Thyroid gland (tissue), 4 donors: Measurements from ENCODE around the gene CDKL1.
"Not testable (repeated sequence)": the region's sequence is repeated elsewhere in the genome, so short reads cannot be mapped to it uniquely, and the experiment has no call there.

Experiments
- POLR2A ChIP-seq, 2 donors: fragments of 450-650 bp; IDR thresholded peaks; one replicate each; pipeline ENCODE4 v1.6.1; 2017; ENCODE audit warnings: antibody characterized with exemption in 2 of 2, mild to moderate bottlenecking in 2 of 2, moderate library complexity in 1 of 2
- TF ChIP-seq, protein P1 (sequence below), 6 experiments: fragments of 200-600 bp in 3 of 6; fragments of 450-650 bp in 3 of 6; sonication (generic) in 3 of 6; IDR thresholded peaks; one replicate each; pipeline ENCODE4 v1.5.1; 2016 to 2019; ENCODE audit warnings: antibody characterized with exemption in 6 of 6, mild to moderate bottlenecking in 2 of 6, inconsistent platforms in 1 of 6, moderate library complexity in 1 of 6

DNA sequence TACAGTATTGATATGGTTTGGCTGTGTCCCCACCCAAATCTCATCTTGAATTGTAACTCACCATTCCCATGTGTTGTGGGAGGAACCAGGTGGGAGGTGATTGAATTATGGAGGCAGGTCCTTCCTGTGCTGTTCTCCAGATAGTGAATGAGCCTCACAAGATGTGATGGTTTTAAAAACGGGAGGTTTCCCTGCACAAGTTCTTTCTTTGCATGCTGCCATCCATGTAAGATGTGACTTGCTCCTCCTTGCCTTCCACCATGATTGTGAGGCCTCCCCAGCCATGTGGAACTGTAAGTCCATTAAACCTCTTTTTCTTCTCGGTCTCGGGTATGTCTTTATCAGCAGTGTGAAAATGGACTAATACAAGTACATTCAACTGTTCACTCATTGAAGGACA, 82.6 kb downstream of the CDKL1 start:
- TF ChIP-seq POLR2A (IDR thresholded peaks at IDR 0.05), result not testable (repeated sequence)
- TF ChIP-seq, protein P1, sequence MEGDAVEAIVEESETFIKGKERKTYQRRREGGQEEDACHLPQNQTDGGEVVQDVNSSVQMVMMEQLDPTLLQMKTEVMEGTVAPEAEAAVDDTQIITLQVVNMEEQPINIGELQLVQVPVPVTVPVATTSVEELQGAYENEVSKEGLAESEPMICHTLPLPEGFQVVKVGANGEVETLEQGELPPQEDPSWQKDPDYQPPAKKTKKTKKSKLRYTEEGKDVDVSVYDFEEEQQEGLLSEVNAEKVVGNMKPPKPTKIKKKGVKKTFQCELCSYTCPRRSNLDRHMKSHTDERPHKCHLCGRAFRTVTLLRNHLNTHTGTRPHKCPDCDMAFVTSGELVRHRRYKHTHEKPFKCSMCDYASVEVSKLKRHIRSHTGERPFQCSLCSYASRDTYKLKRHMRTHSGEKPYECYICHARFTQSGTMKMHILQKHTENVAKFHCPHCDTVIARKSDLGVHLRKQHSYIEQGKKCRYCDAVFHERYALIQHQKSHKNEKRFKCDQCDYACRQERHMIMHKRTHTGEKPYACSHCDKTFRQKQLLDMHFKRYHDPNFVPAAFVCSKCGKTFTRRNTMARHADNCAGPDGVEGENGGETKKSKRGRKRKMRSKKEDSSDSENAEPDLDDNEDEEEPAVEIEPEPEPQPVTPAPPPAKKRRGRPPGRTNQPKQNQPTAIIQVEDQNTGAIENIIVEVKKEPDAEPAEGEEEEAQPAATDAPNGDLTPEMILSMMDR (IDR thresholded peaks at IDR 0.05), result not testable (repeated sequence)
